H1 (cell line): Measurements from ENCODE around the gene PINK1. TPM values are rescaled to one million over a fixed set of nuclear protein-coding genes. Genes with fewer than 3 reads are reported as not detected.

Experiments
- CBX8 ChIP-seq: fragments of 300-800, 300-1000 bp; sonication (generic); IDR thresholded peaks from 2 replicates; pipeline ENCODE4 v1.7.1; 2016; ENCODE audit warnings: low read depth, low read length, borderline replicate concordance
- CHD1 ChIP-seq: IDR thresholded peaks from 2 replicates; pipeline ENCODE4 v1.6.1; 2012; ENCODE audit warnings: low read depth, low read length, improper control_type of control experiment
- polyA plus RNA-seq, 7 experiments: library from polyadenylated mRNA; depleted of rRNA in 3 of 7; stranded (reverse) in 5 of 7; unstranded in 2 of 7; fragments of >200 nt in 5 of 7; fragments of 200-250 nt in 2 of 7; gene quantifications; 1 replicate in 5 of 7; 2 replicates in 1 of 7; 4 replicates in 1 of 7; pipeline versions ENCODE4 v1.2.1 to v1.2.3, GENCODE V29; 2011 to 2013; ENCODE audit warnings: missing spikeins in 2 of 7, mixed read lengths in 2 of 7
- total RNA-seq: library from RNA; stranded (reverse); fragmentation: NEBNext Ultra II Directional; extraction: Animal tissue kit (Norgen Biotek cat#: 25700); gene quantifications from 2 replicates; pipeline ENCODE4 v1.2.1, GENCODE V29; 2021
- TF ChIP-seq, protein P1 (sequence below): IDR thresholded peaks from 2 replicates; pipeline ENCODE4 v1.6.1; 2011; ENCODE audit warnings: low read length, improper control_type of control experiment
- TF ChIP-seq, protein P2 (sequence below): IDR thresholded peaks from 2 replicates; pipeline ENCODE4 v1.6.1; 2012; ENCODE audit warnings: inconsistent platforms

PINK1 gene
- total and polyA plus RNA-seq, 2 of the 8 experiments (the other 6 are each of a cell fraction or from before 2014, with no cell fraction given) = 16.1 to 19.3 TPM

DNA sequence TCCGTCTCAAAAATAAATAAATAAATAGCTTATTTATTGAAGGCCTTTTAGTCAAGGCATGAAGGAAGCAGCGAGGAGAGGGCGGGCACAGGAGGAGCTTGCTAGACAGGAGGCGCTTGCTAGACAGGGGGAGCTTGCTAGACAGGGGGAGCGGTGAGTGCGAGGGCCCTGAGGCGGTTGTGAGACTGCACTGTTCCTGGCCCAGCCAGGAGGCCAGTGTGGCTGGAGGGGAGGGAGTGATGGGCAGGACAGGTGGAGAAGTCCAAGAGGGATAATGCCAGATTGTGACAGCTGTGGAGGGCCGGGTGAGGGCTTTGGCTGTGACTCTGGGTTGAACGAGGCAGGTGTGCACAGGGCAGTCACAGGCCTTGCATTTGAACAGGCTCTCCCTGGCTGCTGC, 66.3 kb downstream of the PINK1 start (continued):
- TF ChIP-seq, protein P1, sequence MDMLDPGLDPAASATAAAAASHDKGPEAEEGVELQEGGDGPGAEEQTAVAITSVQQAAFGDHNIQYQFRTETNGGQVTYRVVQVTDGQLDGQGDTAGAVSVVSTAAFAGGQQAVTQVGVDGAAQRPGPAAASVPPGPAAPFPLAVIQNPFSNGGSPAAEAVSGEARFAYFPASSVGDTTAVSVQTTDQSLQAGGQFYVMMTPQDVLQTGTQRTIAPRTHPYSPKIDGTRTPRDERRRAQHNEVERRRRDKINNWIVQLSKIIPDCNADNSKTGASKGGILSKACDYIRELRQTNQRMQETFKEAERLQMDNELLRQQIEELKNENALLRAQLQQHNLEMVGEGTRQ = no peak
- TF ChIP-seq CHD1 = no peak
- TF ChIP-seq, protein P2, sequence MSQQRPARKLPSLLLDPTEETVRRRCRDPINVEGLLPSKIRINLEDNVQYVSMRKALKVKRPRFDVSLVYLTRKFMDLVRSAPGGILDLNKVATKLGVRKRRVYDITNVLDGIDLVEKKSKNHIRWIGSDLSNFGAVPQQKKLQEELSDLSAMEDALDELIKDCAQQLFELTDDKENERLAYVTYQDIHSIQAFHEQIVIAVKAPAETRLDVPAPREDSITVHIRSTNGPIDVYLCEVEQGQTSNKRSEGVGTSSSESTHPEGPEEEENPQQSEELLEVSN = no peak
- TF ChIP-seq CBX8 = no peak
